Measurements from ENCODE around the gene AGPS. TPM values are rescaled to one million over a fixed set of nuclear protein-coding genes. Genes with fewer than 3 reads are reported as not detected.

AGPS gene
- total and polyA plus RNA-seq, 10 of the 15 experiments (the other 5 are each of a cell fraction or from before 2014, with no cell fraction given), result 7.9 to 54.2 (median 38.7) TPM

DNA sequence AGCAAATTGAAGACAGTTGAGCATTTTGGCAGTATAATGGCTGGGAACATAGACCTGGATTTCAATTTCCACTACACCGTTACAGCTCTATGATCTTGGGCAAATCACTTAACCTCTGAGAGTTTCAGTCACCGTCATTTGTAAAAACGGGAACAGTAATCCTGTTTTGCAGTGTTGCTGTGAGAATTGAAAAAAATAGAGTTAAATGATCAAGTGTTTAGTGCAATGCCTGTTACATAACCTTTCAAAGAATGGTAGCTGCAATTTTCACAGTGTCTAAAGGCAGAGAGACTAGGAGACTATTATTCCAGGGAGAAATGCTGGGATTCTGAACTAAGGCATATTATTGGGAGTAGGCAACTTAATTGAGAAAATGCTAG is 2.0 kb downstream of the AGPS start (continued):
- TF ChIP-seq, protein P1, sequence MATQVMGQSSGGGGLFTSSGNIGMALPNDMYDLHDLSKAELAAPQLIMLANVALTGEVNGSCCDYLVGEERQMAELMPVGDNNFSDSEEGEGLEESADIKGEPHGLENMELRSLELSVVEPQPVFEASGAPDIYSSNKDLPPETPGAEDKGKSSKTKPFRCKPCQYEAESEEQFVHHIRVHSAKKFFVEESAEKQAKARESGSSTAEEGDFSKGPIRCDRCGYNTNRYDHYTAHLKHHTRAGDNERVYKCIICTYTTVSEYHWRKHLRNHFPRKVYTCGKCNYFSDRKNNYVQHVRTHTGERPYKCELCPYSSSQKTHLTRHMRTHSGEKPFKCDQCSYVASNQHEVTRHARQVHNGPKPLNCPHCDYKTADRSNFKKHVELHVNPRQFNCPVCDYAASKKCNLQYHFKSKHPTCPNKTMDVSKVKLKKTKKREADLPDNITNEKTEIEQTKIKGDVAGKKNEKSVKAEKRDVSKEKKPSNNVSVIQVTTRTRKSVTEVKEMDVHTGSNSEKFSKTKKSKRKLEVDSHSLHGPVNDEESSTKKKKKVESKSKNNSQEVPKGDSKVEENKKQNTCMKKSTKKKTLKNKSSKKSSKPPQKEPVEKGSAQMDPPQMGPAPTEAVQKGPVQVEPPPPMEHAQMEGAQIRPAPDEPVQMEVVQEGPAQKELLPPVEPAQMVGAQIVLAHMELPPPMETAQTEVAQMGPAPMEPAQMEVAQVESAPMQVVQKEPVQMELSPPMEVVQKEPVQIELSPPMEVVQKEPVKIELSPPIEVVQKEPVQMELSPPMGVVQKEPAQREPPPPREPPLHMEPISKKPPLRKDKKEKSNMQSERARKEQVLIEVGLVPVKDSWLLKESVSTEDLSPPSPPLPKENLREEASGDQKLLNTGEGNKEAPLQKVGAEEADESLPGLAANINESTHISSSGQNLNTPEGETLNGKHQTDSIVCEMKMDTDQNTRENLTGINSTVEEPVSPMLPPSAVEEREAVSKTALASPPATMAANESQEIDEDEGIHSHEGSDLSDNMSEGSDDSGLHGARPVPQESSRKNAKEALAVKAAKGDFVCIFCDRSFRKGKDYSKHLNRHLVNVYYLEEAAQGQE (IDR thresholded peaks at IDR 0.05; ENCODE audit: low read depth, low read length), result no peak
- TF ChIP-seq ZNF384 (IDR thresholded peaks at IDR 0.05; ENCODE audit: borderline replicate concordance, low read depth, low read length) (peak; percentile 43; the same call in 1 of the 2 replicates), SMARCA5 (IDR thresholded peaks at IDR 0.05) (no peak), HDGF (IDR thresholded peaks at IDR 0.05) (no peak), ZNF207 (IDR thresholded peaks at IDR 0.05; ENCODE audit: borderline replicate concordance) (no peak), MTA3 (IDR thresholded peaks at IDR 0.05; ENCODE audit: borderline replicate concordance, low read length) (no peak), KAT2A (conservative IDR thresholded peaks at IDR 0.05; ENCODE audit: control insufficient read depth, low read depth, low read length) (no peak), ZNF274 (IDR thresholded peaks at IDR 0.05; ENCODE audit: insufficient read depth, insufficient read length) (no peak), NR2C2 (IDR thresholded peaks at IDR 0.05; ENCODE audit: borderline replicate concordance, control insufficient read depth, insufficient read length, low read depth) (no peak), SPI1 (IDR thresholded peaks at IDR 0.05; ENCODE audit: borderline replicate concordance, insufficient read depth, low read depth, low read length) (0 out of 2 replicates have a peak, but pooled peaks have one; percentile 1)
- TF ChIP-seq, protein P2, sequence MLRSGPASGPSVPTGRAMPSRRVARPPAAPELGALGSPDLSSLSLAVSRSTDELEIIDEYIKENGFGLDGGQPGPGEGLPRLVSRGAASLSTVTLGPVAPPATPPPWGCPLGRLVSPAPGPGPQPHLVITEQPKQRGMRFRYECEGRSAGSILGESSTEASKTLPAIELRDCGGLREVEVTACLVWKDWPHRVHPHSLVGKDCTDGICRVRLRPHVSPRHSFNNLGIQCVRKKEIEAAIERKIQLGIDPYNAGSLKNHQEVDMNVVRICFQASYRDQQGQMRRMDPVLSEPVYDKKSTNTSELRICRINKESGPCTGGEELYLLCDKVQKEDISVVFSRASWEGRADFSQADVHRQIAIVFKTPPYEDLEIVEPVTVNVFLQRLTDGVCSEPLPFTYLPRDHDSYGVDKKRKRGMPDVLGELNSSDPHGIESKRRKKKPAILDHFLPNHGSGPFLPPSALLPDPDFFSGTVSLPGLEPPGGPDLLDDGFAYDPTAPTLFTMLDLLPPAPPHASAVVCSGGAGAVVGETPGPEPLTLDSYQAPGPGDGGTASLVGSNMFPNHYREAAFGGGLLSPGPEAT (IDR thresholded peaks at IDR 0.05; ENCODE audit: low read depth), result peak; percentile 38; the same call in 1 of the 2 replicates
- TF ChIP-seq, protein P3, sequence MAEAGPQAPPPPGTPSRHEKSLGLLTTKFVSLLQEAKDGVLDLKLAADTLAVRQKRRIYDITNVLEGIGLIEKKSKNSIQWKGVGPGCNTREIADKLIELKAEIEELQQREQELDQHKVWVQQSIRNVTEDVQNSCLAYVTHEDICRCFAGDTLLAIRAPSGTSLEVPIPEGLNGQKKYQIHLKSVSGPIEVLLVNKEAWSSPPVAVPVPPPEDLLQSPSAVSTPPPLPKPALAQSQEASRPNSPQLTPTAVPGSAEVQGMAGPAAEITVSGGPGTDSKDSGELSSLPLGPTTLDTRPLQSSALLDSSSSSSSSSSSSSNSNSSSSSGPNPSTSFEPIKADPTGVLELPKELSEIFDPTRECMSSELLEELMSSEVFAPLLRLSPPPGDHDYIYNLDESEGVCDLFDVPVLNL (IDR thresholded peaks at IDR 0.05; ENCODE audit: low read depth, low read length), result no peak
